ENCODE results near the gene LTC4S.

GRCh38 chr5:179834120-179834519 lies 40.3 kb downstream of the LTC4S start:
- TF ChIP-seq, protein P1, sequence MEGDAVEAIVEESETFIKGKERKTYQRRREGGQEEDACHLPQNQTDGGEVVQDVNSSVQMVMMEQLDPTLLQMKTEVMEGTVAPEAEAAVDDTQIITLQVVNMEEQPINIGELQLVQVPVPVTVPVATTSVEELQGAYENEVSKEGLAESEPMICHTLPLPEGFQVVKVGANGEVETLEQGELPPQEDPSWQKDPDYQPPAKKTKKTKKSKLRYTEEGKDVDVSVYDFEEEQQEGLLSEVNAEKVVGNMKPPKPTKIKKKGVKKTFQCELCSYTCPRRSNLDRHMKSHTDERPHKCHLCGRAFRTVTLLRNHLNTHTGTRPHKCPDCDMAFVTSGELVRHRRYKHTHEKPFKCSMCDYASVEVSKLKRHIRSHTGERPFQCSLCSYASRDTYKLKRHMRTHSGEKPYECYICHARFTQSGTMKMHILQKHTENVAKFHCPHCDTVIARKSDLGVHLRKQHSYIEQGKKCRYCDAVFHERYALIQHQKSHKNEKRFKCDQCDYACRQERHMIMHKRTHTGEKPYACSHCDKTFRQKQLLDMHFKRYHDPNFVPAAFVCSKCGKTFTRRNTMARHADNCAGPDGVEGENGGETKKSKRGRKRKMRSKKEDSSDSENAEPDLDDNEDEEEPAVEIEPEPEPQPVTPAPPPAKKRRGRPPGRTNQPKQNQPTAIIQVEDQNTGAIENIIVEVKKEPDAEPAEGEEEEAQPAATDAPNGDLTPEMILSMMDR (conservative IDR thresholded peaks at IDR 0.05; ENCODE audit: low read depth in 2 of 2), result no peak
- TF ChIP-seq EZH2phosphoT487 (IDR thresholded peaks at IDR 0.05; ENCODE audit: unreplicated experiment), result no peak
- TF ChIP-seq POLR2AphosphoS5 (IDR thresholded peaks at IDR 0.05; ENCODE audit: low read depth), result no peak
- TF ChIP-seq, protein P2, sequence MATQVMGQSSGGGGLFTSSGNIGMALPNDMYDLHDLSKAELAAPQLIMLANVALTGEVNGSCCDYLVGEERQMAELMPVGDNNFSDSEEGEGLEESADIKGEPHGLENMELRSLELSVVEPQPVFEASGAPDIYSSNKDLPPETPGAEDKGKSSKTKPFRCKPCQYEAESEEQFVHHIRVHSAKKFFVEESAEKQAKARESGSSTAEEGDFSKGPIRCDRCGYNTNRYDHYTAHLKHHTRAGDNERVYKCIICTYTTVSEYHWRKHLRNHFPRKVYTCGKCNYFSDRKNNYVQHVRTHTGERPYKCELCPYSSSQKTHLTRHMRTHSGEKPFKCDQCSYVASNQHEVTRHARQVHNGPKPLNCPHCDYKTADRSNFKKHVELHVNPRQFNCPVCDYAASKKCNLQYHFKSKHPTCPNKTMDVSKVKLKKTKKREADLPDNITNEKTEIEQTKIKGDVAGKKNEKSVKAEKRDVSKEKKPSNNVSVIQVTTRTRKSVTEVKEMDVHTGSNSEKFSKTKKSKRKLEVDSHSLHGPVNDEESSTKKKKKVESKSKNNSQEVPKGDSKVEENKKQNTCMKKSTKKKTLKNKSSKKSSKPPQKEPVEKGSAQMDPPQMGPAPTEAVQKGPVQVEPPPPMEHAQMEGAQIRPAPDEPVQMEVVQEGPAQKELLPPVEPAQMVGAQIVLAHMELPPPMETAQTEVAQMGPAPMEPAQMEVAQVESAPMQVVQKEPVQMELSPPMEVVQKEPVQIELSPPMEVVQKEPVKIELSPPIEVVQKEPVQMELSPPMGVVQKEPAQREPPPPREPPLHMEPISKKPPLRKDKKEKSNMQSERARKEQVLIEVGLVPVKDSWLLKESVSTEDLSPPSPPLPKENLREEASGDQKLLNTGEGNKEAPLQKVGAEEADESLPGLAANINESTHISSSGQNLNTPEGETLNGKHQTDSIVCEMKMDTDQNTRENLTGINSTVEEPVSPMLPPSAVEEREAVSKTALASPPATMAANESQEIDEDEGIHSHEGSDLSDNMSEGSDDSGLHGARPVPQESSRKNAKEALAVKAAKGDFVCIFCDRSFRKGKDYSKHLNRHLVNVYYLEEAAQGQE (IDR thresholded peaks at IDR 0.05; ENCODE audit: unreplicated experiment), result no peak
- no peak for TF ChIP-seq EZH2 (IDR thresholded peaks at IDR 0.05; ENCODE audit: low read depth, unreplicated experiment)
- TF ChIP-seq ETS1 (IDR thresholded peaks at IDR 0.05), result no peak
- TF ChIP-seq JUNB (IDR thresholded peaks at IDR 0.05; ENCODE audit: unreplicated experiment), result no peak
- TF ChIP-seq STAT1 (IDR thresholded peaks at IDR 0.05; ENCODE audit: unreplicated experiment), result no peak
- no peak for TF ChIP-seq ZNF114 (CRISPR knock-in tag; IDR thresholded peaks at IDR 0.05)
- no peak for TF ChIP-seq ZNF331 (CRISPR knock-in tag; IDR thresholded peaks at IDR 0.05; ENCODE audit: low read depth)
